Measurements from ENCODE around the gene KIF18B. TPM values are rescaled to one million over a fixed set of nuclear protein-coding genes. Genes with fewer than 3 reads are reported as not detected.

Gene KIF18B
- polyA plus RNA-seq, 1 donor: 7.7 TPM

DNA sequence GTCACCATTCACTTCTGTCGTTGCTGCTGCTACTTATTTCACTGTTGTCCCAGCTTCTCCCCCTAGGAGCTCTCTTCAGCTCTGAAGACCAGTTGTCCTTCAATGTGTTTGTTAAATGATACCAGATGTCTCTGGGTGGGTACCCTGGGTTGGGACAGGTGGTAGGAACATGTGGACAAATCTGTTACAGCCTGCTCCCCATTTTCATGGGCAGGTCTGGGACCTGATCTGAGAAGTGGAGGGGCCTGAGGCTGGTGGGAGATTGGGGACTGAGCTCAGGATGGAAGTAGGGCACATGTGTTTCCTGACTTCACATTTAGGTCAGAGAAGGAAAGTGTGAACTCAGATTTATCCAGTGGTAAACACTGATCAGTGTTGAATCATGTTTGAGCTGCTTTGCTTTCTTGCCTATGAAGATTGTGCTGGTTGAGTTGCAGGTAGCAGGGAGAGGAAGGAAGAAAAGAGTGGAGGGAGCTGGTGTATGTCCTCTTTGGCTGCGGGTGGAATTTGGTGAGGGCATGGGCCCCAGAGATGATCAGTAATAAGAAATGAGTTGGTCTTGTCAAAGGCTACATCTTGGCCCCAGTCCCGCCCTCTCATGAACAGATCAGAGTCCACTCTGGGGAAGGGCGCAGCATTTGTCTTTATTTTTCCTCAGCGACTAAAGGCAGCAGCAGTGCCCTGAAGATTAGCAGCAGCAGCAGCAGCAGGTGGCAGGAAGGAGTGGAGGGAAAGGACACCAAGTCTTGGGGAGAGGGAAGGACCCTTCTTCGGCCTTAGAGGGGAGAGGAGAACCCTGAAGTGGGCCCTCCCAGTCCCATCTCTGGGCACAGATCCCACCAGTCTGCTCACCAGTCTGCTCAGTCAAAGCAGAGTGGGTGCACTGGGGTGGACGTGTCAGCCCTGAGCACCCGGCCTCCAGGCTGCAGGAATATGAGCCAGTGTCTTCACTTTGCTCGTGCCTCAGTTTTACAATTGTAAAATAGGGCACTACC lies 42.3 kb downstream of the KIF18B start:
- DNase-seq (ENCODE audit: low read depth): no peak

DNA sequence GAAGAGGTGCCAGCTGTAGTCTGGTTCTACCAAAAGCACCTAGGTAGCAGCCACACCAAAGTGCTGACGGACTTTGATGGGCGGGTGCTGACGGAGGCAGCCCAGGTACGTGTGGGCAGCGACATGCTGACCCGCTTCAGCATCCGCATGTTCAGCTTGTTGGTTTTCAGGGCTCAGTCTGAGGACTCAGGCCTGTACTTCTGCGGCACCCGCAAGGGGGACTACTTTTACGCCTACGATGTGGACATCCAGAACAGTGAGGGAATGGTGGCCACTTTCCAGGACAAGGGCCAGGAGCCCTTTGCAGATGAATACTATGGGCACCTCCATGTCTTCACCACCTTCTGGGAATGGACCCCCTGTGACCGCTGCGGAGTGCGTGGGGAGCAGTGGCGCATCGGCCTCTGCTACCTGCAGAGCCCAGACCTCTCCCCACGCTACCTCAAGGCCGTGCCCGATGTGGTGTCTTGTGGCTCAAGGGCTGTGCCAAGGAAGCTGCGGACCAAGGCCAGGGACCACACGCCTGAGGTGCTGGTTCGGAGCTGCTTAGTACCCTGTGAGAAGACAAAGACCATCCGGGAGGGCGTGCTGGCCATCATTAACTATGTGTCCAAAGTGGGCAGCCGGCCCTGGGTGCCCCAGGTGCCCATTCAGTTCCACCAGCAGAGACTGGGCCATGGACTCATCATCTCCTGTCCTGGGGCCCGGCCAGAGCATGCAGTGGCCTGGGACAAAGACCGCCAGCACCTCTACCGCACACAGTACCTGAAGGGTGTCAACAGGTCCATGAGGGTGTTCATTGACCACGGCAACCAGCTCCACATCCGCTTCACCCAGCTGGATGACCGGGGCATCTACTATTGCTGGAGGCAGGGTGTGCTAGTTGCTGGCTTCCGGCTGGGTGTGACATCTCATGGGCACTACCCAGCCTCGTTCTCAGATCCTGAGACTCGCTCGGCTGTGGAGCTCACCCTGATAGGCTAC lies 43.3 kb downstream of the KIF18B start:
- no peak for DNase-seq (ENCODE audit: low read depth)

DNA sequence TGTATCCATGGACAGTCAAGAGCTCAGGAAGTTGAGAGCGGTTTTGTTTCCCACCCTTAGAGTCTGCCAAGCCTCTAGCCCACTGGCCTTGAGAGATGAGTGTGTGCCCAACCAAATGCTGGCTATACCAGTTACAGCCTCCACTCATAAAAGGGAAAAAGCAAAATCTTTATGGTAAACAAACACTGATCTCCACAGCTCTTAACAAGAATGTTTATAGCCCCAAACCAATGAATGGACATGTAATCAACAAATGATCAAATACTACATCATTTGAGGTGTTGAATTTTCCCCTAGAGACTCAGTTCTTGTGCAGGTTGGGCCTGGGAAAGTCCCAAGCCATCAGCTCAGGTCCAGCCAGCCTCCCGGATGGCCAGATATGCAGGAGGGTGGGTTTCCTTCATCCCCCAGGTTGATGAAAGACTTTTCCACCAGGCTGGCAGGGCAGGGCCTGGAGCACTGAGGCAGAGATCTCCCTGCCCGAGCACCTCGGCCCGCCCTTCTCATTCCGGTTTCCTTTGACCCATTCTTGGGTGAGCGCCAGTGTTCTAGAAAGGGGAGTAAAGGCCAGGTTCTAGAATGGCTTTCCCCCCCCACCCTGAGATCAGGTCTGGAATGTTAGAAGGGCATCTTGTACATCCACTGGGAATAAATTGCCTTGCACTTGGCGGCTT lies 44.4 kb downstream of the KIF18B start:
- DNase-seq (ENCODE audit: low read depth): no peak

DNA sequence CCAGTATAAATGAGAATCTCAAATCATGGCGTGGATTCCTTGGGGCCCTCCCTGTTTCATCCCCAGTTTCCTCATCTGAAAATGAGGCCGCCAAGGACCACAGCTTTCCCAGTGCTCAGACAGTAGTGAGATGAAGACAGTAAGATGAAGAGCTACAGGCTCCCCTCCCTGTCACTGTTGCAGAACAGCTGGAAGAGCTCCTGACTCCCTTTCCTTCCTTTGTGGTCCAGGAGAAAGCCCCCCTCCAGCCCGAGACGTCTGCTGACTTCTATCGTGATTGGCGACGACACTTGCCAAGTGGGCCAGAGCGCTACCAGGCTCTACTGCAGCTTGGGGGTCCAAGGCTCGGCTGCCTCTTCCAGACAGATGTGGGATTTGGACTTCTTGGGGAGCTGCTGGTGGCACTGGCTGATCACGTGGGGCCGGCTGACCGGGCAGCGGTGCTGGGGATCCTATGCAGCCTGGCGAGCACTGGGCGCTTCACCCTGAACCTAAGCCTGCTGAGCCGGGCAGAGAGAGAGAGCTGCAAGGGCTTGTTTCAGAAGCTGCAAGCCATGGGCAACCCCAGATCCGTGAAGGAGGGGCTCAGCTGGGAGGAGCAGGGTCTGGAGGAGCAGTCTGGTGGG lies 45.3 kb downstream of the KIF18B start:
- no peak for DNase-seq (ENCODE audit: low read depth)

DNA sequence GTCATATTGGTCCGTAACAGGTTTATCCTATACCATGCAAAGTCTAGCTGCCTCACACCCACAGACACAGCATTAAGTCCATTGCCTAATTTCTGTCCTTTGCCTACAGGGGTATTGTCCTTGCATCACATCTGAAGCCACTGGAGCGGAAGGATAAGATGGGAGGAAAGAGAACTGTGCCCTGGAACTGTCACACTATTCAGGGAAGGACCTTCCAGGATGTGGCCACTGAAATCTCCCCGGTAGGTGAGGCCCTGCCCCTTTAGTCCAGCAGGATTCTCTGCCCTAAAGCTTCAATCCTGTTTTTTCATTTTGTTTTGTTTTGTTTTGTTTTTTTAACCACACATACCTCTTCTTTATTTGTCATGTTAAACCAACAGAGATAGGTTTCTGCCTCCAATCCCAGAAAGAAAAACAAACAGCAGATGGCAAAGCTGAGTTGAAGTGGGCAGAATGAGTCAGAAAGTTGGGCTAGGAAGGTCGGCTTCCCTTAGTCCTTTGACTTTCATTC lies 46.1 kb downstream of the KIF18B start:
- no peak for DNase-seq (ENCODE audit: low read depth)

DNA sequence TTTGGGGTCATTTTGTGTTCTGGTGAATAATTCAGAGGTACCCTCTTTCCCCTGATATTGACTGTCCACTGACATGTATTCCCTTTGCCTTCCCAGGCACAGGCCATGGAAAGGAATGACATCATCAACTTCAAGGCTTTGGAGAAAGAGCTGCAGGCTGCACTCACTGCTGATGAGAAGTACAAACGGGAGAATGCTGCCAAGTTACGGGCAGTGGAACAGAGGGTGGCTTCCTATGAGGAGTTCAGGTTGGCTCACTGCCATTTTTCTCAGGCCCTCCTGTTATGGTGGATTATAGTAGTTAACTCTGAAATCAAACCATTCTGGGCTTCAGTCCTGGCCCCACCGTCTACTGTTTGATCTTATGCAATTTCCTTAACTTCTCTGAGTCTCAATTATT lies 46.7 kb downstream of the KIF18B start:
- DNase-seq (ENCODE audit: low read depth): no peak

DNA sequence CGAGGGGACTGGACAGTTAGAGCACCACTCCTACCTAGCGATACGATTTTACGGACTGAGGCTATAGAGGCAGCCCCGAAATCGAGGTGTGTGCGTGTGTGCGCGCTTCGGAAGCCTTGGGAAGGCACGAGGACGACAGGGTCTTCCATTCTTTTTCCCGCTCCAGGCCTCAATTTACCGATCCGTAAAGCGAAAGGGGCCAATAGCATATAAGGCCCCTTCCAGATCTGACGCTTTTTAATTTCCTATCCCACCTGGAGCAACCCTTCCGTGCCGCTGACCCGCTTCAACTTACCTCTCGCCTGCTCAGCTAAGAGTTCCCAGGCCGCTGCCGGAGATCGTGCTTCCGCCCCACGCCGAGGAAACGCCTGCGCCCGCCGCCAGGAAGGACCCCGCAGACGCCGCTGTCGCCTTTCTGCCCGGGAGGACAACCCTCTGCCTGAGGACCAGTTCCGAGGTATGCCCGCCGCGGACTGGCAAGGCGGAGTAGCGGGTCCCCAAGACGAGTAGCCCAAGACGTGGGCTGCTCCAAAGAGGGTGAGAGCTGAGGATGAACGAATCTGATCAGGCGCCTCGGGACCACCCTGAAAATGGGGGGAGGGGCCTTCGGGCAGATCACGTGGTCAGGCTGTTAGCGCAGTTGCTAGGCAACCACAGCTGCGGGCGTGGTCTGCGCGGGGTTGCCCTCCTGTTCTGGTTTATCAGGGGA lies 48.3 kb downstream of the KIF18B start, which contains the start of gene EFTUD2:
Gene EFTUD2, minus strand, starts transcription at position 372 of the 709 bp plus-strand sequence. CDS start 4,924 bp downstream, outside the sequence.
- DNase-seq (ENCODE audit: low read depth): peak; percentile 64

DNA sequence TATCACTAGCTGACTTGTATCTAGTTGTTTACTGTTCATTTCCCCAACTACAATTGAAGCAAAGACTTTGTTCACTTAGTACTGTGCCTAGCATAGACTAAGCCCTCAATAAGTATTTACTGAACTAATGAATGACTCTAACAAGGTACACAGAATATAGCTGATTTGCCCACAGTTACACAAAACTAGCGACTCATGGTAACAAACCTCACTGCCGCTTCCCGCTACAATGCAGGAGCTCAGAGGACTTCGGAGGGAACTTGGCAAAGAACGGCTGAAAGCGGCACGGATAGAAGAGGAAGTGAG lies 48.9 kb downstream of the KIF18B start:
- no peak for DNase-seq (ENCODE audit: low read depth)

DNA sequence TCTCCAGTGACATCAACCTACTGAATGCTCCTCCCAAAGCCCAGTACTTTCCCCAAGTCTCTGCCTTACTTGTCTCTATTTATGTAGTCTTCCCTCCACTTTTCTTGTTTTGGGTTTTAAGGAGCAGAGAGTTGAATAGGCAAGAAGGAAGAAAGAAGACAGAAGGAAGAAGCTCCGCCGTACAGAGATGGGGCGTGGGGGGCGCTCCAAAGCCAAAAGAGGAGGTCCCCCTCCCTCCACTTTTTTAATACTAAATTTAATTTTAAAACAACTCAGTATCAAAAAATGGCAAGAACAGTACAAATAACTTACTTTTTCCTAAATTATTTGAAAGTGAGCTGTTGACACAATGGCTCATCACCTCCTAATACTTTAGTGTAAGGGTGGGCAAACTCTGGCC lies 52.9 kb downstream of the KIF18B start:
- DNase-seq (ENCODE audit: low read depth): no peak

DNA sequence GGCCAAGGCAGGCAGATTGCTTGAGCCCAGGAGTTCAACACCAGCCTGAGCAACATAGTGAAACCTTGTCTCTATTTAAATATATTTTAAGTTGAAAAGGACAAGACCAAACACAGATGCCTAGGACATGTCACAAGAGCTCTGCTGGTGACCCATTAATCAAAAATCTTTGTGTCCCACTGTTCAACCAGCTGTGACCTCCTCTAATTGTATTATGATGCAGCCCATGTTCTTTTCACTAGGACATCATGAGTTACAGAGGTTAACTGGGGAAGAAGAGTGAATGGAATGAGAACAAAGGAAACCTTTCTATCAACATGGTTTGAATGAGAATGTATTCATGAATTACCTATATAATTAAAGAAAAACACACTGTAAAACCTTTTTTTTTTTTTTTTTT lies 55.3 kb downstream of the KIF18B start:
- no peak for DNase-seq (ENCODE audit: low read depth)

DNA sequence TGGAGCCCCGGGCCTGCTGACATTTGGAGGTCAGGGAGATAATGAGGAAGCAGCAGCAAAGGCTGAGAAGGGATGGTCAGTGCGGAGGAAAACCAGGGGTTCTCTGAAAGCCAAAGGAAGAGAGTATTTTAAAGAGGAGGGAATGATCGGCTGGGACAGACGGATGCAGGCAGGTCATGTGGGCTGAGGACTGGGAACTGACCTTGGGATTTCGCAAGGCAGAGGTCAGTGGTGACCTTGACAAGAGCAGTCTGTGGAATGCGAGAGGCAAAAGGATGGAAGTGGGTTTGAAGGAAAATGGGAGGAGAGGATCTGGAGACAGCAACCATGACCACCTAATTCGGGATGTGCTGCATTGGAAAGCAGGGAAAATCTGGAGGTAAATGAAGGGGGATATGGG lies 58.6 kb downstream of the KIF18B start:
- no peak for DNase-seq (ENCODE audit: low read depth)

DNA sequence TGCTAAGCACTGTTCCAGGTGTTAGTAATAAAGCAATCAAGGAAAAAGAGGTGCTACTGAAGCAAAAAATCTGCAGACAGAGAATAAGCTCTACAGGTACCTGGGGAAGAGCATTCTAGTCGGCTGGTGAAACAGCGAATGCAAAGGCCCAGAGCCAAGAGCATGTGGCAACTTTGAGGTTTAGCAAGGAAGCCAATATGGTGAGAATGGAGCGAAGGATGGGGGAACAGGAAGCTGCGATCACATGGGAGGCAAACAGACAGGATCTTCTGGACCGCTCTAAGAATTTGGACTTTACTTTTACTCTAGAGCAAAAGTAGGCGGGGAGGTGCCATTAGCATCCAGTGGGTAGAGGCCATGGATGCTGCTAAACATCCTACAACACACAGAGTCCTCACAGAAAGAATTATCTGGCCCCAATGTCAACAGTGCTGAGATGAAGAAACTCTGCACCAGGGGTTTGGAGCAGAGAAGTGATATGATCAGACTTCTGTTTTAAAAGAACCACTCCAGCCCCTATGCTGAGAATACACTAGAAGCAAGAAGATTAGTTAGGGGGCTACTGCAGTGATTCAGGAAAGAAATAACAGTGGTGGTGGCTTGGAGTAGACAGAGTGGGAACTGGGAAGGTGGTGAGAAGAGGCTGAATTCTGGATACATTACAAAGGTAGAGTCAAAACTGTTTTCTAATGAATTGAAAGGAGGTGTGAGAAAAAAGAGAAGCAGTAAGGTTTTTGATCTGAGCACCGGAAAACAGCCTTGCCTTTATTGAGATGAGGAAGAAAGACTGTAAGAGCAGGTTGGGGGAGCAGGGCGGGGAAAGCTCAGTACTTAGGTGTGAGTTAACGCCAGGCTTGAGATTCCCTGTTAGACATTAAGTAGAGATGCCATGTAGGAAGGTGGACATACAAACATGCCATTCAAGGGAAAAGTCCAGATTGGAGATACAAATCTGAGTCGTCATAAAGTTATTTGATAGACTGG lies 59.3 kb downstream of the KIF18B start:
- DNase-seq (ENCODE audit: low read depth): no peak

DNA sequence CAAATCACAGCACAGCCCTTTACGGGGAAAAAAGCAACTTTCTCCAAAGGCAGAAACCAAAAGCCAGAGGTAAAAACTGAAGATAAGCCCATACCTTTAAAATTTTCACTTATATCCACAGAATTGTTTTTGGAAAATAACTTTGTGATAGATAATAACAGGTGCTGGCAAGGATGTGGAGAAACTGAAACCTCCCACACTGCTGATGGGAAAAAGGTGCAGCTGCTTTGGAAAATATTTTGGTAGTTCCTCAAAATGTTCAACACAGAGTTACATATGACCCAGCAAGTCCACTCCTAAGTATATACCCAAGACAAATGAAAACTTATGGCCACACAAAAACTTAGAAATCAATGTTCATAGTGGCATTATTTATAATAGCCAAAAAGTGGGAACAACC lies 60.6 kb downstream of the KIF18B start:
- DNase-seq (ENCODE audit: low read depth): no peak

DNA sequence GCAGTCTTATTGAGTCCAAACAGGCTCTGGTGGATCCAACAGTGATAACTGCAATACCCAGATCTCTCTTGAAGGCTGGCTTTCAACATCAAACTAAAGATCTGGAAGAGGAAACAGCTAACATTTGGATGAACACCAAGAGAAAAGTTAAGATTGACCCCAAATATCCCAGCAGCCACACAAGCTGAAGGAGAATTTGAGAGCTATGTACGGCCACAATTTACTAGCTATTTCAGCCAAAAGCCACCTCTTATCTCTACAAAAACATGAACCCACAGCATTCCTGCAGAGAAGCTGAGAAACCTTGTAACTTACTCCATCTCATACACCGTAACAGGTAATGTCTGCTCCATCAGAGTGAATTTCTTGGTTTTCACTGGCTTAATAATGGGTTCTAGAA lies 62.6 kb downstream of the KIF18B start:
- no peak for DNase-seq (ENCODE audit: low read depth)

DNA sequence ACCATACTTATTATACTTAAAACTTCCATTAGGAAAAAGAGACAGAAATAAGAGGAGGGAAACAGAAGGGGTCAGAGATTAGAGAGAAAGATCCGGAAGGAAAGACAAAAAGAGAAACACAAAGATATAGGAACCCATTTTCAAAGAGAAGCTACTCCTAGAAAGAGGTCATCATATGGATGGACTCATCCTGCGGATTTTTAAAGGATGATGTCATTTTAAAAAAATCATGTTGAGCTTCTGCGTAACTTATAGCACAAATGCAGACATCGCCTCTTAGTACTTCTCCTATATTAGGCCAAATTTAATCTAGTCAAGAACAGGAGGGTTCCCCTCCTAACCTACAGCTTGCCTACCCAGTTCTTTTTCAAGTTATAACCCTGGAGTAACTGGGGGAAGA lies 66.4 kb downstream of the KIF18B start:
- DNase-seq (ENCODE audit: low read depth): no peak

DNA sequence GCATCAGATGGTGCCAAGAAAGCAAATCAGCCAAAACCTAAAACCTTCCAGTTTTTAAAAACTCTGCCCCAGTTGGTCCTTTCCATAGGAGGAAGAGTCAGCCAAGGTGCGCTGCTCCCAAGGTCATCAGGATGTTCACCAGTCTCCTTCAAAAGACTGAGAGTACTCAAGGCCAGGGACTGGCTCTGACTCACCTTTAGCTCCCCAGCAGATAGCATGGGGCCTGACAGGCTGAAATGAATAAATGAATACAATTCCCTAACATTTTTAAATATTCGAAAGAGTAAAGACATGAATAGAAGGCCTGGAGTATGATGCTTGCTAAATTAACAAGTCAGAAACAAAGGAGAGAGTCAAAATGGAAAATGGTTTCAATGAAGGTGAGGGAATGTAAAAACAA lies 67.5 kb downstream of the KIF18B start:
- DNase-seq (ENCODE audit: low read depth): no peak

DNA sequence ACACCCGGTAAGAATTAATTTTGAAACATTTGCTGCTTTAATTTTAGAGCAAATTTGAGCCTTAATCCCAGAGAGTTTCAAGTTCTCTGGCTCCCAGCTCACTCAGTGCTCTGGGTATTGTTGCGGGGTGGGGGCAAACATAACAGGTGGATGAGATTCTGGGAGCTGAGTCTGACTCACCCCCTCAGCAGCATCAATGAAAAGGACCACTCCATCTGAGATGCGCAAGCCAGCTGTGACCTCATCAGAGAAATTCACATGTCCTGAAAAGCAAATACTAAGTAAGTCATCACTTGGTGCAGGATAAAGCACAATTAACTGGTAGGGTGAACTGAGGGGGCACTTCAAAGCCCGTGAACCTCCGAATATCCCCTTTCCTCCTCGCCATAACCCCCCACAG lies 68.2 kb downstream of the KIF18B start:
- DNase-seq (ENCODE audit: low read depth): no peak

DNA sequence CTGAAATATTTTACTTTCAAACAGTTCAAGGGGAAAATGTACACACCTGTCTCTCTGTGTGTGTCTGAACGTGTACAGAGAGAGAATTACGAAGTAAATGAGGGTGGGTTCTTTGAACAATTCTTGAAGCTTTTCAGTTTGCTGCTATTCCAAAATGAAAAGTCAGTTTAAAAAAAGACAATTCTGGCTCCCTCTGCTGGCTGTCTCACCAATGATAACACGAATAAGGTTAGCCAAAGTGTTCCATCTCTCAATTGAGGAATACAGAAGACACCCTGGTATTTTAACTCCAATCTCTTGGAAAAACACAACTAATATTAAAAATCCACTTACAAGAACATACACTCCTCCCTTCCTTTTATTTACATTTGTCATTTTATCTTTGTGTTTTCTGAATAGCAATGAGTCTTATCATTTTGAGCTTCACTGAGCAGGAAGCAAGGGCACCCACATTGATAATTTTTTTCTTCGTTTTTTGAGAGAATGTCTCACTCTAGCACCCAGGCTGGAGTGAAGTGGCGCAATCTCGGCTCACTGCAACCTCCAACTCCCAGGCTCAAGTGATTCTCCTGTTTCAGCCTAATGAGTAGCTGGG lies 68.8 kb downstream of the KIF18B start:
- no peak for DNase-seq (ENCODE audit: low read depth)

DNA sequence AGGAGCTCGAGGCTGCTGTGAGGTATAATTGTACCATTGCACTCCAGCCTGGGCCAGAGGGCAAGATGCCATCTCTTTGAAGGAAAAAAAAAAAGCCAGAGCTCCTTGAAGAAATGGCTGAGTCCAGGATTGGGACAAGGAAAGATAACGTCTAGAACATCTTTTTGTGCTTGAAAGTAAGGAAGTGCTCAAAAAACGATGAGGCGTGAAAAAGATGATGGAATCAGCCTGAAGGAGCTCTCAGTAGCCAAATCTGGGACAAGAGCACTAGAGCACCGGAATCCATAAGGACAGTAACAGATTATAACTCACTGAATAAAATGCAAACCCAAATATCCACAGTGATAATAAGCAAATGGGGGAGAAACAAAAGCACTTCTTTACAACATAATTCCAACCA lies 70.5 kb downstream of the KIF18B start:
- DNase-seq (ENCODE audit: low read depth): no peak
